Inferior parietal cortex (tissue), 1 donor: ENCODE measurements around the gene WLS.

Experiments used
- DNase-seq: peaks from one replicate; pipeline ENCODE4 v3.0.0-alpha.2; 2016; ENCODE audit errors: extremely low spot score

The WLS gene

DNA sequence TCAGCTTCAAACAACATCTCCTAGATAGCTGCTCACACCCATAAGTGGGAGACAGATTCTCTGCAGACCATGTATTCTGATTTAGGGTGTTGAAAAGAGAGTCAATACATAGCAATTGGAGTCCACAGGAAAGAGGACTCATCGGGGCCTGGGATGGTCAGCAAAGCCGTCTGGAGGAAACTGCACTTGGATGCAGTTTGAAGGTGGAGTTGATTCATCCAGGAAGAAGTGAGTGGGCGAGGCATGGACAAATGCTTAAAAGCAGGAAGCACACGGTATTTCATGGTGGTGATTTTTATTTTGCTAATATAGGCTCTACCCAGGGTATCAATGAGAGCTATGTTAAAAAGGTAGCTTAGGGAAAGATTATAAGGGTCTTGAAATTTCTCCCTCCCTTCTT is 145.1 kb downstream of the WLS start:
- no peak for DNase-seq

DNA sequence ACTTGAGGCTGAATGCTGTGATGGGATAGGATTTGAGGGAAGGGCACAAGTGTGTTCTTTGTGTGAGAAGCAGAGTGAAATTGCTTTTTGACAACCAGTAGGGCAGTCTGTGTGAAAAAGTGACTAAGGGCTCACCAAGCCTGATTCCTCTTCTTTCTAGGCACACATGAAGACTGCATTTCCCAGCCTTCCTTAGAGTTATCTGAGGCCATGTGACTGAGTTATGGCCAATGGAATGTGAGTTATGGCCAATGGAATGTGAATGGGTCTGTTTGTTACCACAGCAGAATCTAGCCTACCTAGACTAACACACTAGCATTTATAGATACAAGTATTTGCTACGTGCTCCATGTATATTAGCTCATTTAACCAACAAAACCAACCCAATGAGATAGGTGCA is 146.6 kb downstream of the WLS start:
- DNase-seq, result no peak

DNA sequence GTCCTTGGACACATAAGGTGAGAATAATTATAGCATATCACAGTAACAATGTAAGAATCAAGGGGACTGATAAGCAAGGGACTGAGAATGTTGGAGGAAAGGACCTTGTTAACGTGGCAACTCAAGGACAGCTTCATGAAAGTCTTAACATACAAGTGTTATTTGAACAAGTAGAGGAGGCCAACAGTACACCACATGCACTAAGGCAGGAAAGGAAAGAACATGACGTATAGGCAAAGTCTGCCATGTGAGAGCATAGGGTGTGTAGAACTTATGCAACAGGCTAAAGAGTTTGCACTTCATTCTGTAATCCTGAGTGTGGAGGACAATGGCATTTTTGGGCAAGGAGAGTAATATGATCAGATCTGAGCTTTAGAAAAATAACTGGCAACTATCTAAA is 148.6 kb downstream of the WLS start:
- DNase-seq, result no peak

DNA sequence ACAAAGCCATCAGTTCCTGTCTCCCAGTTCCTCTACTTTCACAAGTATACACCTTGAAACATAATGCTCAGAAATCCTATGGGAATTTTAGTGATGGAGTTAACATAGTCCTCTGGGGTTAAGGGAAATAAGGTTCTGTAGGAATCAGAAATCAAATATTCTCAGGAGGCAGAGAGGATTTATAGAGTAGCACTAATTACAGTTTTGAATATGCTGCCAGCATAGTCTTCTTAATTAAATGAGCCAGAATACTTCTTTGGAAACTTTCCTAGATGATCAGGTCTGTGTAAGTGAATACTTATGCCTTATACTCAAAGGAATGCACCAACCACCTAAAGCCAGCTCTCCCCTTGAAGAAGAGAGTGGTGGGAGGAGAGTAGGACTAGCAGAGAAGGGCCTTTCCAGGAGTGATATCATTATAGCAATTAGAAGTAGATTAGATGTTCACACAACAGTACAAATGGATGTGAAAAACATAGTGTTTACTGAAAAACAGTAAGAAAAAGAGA is 150.5 kb downstream of the WLS start:
- DNase-seq, result no peak

DNA sequence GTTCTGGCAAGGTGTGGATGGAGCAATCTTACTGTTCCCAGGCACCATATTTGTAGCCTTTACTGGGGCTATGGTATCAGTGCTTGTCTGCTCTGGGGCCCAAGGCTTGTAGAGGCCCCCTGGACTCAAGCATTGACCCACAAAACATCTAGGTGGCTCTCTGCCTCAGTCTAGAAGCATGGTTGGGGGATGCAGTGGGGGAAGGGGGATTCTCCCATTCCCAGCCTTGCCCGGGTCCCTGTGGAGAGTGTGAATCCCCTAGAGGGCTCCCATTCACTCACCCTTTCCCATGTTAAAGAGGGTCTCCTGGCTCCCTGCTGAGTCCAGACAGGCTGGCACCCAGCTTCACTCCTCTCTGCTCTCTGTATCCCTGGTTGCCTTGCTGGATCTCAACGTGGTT is 153.7 kb downstream of the WLS start:
- DNase-seq, result no peak
